ENCODE results near the gene MAN1C1.
"Not testable (repeated sequence)": the region's sequence is repeated elsewhere in the genome, so short reads cannot be mapped to it uniquely, and the experiment has no call there.

MAN1C1 gene

GRCh38 chr1:25658791-25659431, 42.3 kb downstream of the MAN1C1 start:
- Histone ChIP-seq H3K4me3 (replicated peaks; ENCODE audit: low read depth, low read length) (no peak overlapping the region), H3K27me3 (replicated peaks; ENCODE audit: control insufficient read depth, insufficient read depth, low read length) (no peaks in the 10 kb centered on the region; the same call in 1 of the 2 replicates), H3K36me3 (ENCODE audit: control insufficient read depth, insufficient read depth, low read length) (no peaks in the 10 kb centered on the region)
- TF ChIP-seq, protein P1, sequence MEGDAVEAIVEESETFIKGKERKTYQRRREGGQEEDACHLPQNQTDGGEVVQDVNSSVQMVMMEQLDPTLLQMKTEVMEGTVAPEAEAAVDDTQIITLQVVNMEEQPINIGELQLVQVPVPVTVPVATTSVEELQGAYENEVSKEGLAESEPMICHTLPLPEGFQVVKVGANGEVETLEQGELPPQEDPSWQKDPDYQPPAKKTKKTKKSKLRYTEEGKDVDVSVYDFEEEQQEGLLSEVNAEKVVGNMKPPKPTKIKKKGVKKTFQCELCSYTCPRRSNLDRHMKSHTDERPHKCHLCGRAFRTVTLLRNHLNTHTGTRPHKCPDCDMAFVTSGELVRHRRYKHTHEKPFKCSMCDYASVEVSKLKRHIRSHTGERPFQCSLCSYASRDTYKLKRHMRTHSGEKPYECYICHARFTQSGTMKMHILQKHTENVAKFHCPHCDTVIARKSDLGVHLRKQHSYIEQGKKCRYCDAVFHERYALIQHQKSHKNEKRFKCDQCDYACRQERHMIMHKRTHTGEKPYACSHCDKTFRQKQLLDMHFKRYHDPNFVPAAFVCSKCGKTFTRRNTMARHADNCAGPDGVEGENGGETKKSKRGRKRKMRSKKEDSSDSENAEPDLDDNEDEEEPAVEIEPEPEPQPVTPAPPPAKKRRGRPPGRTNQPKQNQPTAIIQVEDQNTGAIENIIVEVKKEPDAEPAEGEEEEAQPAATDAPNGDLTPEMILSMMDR (IDR thresholded peaks at IDR 0.05; ENCODE audit: insufficient read depth, low read length, poor library complexity, severe bottlenecking), result no peak
- DNase-seq (ENCODE audit: extremely low read depth, insufficient read length), result no peak

- TF ChIP-seq, protein P1 (IDR thresholded peaks at IDR 0.05; ENCODE audit: insufficient read depth, low read length, poor library complexity, severe bottlenecking), result no peak
- no peak for DNase-seq (ENCODE audit: extremely low read depth, insufficient read length)
- no peaks in the 10 kb centered on the region; the same call in 1 of the 2 replicates for H3K27me3 ChIP-seq (replicated peaks; ENCODE audit: control insufficient read depth, insufficient read depth, low read length)
- no peak overlapping the region for H3K4me3 ChIP-seq (replicated peaks; ENCODE audit: low read depth, low read length)
- no peaks in the 10 kb centered on the region for H3K36me3 ChIP-seq (ENCODE audit: control insufficient read depth, insufficient read depth, low read length)
Observed at GRCh38 chr1:25661043-25661815, 44.6 kb downstream of the MAN1C1 start.

DNA sequence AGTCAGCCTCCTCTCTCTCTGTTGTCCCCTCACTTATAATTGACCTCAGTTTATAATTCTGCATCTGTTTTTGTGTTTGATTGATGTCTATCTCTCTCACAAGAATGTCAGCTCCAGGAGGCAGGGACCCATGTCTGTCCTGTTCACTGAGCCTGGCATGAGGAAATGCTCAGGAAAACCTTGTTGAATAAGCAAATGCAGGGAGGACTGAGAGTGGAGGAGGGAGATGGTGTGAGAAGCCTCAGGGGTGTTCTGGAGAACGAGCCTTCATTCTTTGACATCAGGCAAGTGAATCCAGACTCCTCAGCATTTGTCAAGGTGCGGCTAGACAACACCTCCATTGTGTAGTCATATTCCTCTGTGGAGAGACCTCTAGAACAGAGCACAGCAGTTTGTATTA, 45.5 kb downstream of the MAN1C1 start:
- no peak overlapping the region for H3K4me3 ChIP-seq (replicated peaks; ENCODE audit: low read depth, low read length)
- no peak for DNase-seq (ENCODE audit: extremely low read depth, insufficient read length)
- TF ChIP-seq, protein P1 (IDR thresholded peaks at IDR 0.05; ENCODE audit: insufficient read depth, low read length, poor library complexity, severe bottlenecking), result no peak
- H3K27me3 ChIP-seq (replicated peaks; ENCODE audit: control insufficient read depth, insufficient read depth, low read length), result no peaks in the 10 kb centered on the region; the same call in none of the 2 replicates
- no peaks in the 10 kb centered on the region for H3K36me3 ChIP-seq (ENCODE audit: control insufficient read depth, insufficient read depth, low read length)

DNA sequence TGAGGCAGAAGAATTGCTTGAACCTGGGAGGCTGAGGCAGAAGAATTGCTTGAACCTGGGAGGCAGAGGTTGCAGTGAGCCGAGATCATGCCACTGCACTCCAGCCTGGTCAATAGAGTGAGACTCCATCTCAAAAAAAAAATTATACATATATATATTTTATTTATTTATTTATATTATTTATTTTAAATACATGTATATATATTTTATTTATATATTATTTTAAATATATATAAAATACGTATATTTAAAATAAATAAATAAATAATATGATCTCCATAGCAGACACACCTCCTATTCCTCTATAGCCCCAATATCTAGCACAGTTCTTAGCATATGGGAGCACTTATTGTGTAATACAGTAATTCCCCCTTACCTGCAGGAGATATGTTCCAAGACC, 46.4 kb downstream of the MAN1C1 start:
- H3K4me3 ChIP-seq (replicated peaks; ENCODE audit: low read depth, low read length); H3K27me3 ChIP-seq (replicated peaks; ENCODE audit: control insufficient read depth, insufficient read depth, low read length); DNase-seq (ENCODE audit: extremely low read depth, insufficient read length); H3K36me3 ChIP-seq (ENCODE audit: control insufficient read depth, insufficient read depth, low read length): not testable (repeated sequence)

DNA sequence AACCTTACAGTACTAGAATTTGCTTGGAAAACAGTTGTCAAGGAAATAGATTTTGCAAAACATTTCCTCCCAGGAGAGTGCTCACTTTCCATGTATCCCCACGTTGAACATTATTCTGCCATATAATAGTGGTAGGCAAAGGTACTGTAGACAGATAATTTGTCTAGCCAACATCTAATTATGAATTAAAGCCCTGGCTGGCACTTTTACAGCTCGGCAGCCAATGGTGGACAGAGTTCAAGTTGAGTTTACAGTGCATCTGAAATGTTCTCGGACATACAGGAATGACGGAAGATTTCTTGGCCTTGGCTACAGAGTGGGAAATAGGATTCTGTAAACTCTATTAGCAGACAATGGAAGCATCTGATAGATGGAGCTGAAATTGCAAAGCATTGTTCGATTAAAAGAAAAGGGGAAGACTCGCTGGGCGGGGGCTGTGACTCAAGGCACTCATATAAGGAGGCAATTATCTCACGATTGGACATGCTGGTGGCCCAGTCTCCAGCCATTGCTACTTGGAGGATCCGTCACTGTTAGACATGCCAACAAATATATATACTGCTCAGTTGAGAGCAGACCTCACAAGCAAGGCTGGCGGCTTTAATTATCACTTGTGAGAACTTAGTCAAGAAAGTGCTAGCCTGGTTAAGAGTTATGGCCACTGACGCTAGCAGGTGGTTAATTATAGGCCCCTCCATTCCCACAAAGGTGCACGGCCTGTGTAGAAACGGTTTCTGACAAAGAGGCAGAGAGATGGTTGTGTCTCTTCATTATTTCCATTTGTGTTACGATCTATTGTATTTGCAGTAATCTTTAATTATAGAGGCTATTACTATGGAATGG, 48.0 kb downstream of the MAN1C1 start:
- H3K4me3 ChIP-seq (replicated peaks; ENCODE audit: low read depth, low read length), result no peak overlapping the region
- no peaks in the 10 kb centered on the region; the same call in none of the 2 replicates for H3K27me3 ChIP-seq (replicated peaks; ENCODE audit: control insufficient read depth, insufficient read depth, low read length)
- no peak for DNase-seq (ENCODE audit: extremely low read depth, insufficient read length)
- TF ChIP-seq, protein P1 (IDR thresholded peaks at IDR 0.05; ENCODE audit: insufficient read depth, low read length, poor library complexity, severe bottlenecking), result no peak
- no peaks in the 10 kb centered on the region for H3K36me3 ChIP-seq (ENCODE audit: control insufficient read depth, insufficient read depth, low read length)

DNA sequence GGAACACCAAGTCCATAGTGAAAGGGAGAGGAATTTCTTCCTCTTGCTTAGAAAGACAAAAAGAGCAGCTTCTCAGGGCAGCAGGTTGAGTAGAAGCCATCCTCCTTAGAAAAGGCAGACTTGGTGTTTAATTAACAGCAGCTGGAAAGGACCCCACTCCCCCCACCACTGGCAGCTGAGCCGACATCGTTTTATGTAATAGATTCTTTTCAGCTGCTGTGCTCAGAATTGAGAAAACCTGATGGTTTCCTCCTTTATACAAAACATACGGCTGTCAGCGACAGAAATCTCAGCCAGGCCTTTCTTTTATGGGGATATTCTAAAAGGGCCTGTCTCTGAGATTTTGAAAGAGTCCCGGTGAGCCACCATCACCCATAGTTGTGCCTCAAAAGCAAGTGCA, 49.9 kb downstream of the MAN1C1 start:
- Histone ChIP-seq H3K36me3 (ENCODE audit: control insufficient read depth, insufficient read depth, low read length) (no peaks in the 10 kb centered on the region), H3K27me3 (replicated peaks; ENCODE audit: control insufficient read depth, insufficient read depth, low read length) (no peaks in the 10 kb centered on the region; the same call in 1 of the 2 replicates), H3K4me3 (replicated peaks; ENCODE audit: low read depth, low read length) (no peak overlapping the region)
- no peak for DNase-seq (ENCODE audit: extremely low read depth, insufficient read length)
- TF ChIP-seq, protein P1 (IDR thresholded peaks at IDR 0.05; ENCODE audit: insufficient read depth, low read length, poor library complexity, severe bottlenecking), result no peak

Measured in GM06990 (cell line).